Adipocyte (in vitro differentiated cells): ENCODE measurements around the gene PTGFRN.
A peak's percentile ranks its signal among the peaks of the same experiment; 100 is the strongest.

Experiments used
- DNase-seq: peaks from one replicate; pipeline ENCODE4 v3.0.0-alpha.2; 2015; ENCODE audit warnings: low read depth
- H3K27me3 ChIP-seq: replicated peaks from 2 replicates; pipeline ENCODE4 v1.7.0; 2013; ENCODE audit warnings: mild to moderate bottlenecking, low read length, moderate library complexity; ENCODE audit not compliant: control insufficient read depth, insufficient read depth
- H3K36me3 ChIP-seq: 2 replicates; pipeline ENCODE4 v1.7.0; 2013; ENCODE audit warnings: low read length, mild to moderate bottlenecking, moderate library complexity; ENCODE audit not compliant: control insufficient read depth, insufficient read depth, severe bottlenecking
- H3K4me1 ChIP-seq: 2 replicates; pipeline ENCODE4 v1.7.0; 2013; ENCODE audit warnings: mild to moderate bottlenecking, low read length, moderate library complexity; ENCODE audit not compliant: control insufficient read depth, insufficient read depth
- H3K4me3 ChIP-seq: 2 replicates; pipeline ENCODE4 v1.7.0; 2013; ENCODE audit warnings: mild to moderate bottlenecking, low read length, moderate library complexity
- H3K9ac ChIP-seq: 2 replicates; pipeline ENCODE4 v1.7.0; 2013; ENCODE audit warnings: mild to moderate bottlenecking, low read length, moderate library complexity
- H3K9me3 ChIP-seq: 2 replicates; pipeline ENCODE4 v1.7.0; 2013; ENCODE audit warnings: mild to moderate bottlenecking, low read length, moderate library complexity; ENCODE audit not compliant: control insufficient read depth

Gene PTGFRN

DNA sequence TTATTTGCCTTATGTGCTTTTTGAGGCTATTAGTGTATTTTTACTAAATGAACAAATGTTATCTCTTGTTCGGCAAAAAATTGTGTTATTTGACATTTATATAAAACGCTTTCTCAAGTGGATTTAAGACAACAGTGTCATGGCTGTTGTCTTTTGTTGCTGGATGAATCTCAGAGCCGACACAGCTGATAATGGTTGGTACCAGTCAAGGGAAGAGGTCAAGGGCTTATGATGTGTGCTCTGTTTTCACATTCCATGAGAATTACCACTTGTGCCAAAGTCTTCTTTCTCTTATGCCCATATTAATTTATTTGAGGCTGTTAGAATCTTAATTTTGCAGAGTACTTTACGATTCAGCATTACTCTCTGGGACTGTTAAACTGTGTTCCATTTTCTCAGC is 74.0 kb downstream of the PTGFRN start:
- H3K36me3 ChIP-seq, result no peaks in the 10 kb centered on the region
- peaks cover 17% of the 10 kb centered on the region for H3K4me1 ChIP-seq
- H3K9me3 ChIP-seq, result no peaks in the 10 kb centered on the region
- no peak overlapping the region for H3K9ac ChIP-seq
- no peak overlapping the region for H3K4me3 ChIP-seq
- no peaks in the 10 kb centered on the region for H3K27me3 ChIP-seq
- DNase-seq, result no peak

DNA sequence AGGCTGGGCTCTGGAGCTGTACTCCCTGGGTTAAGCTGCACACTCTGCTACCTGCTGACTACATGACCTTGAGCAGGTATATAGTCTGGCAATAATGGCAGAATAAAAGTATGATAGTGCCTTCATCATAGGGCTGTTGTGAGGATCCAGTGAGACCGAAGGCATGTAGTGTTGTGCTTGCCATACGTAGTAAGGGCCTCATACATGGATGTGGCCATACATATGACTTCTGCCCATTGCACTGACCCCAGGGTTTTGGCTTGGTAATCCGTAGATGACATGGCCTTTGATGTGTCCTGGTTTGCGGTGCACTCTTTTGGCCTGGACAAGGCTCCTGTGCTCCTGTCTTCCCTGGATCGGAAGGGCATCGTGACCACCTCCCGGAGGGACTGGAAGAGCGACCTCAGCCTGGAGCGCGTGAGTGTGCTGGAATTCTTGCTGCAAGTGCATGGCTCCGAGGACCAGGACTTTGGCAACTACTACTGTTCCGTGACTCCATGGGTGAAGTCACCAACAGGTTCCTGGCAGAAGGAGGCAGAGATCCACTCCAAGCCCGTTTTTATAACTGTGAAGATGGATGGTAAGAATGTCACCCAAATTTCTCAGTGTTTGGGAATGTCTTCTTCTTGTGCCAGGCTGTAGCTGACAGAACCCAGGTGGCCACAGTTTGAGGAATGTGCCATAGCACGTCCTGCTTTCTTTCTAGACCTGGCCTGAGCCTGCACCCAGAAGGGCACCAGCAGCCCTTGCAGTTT is 74.9 kb downstream of the PTGFRN start:
- Histone ChIP-seq H3K36me3 (no peaks in the 10 kb centered on the region), H3K27me3 (no peaks in the 10 kb centered on the region), H3K4me1 (peaks cover 26% of the 10 kb centered on the region), H3K9ac (no peak overlapping the region), H3K4me3 (no peak overlapping the region), H3K9me3 (no peaks in the 10 kb centered on the region)
- DNase-seq, result no peak

- Histone ChIP-seq H3K4me3 (no peak overlapping the region), H3K36me3 (no peaks in the 10 kb centered on the region), H3K4me1 (peaks cover 44% of the 10 kb centered on the region), H3K9ac (no peak overlapping the region), H3K27me3 (no peaks in the 10 kb centered on the region), H3K9me3 (no peaks in the 10 kb centered on the region)
- no peak for DNase-seq
These were observed 76.9 kb downstream of the PTGFRN start for GRCh38 chr1:116986421-116987255.

GRCh38 chr1:116987256-116987555 is 77.5 kb downstream of the PTGFRN start:
- DNase-seq, result no peak
- Histone ChIP-seq H3K36me3 (no peaks in the 10 kb centered on the region), H3K27me3 (no peaks in the 10 kb centered on the region), H3K9me3 (no peaks in the 10 kb centered on the region), H3K9ac (no peak overlapping the region), H3K4me1 (peaks cover 44% of the 10 kb centered on the region), H3K4me3 (no peak overlapping the region)

- no peak overlapping the region for H3K9ac ChIP-seq
- H3K4me3 ChIP-seq, result no peak overlapping the region
- DNase-seq, result no peak
- peaks cover 41% of the 10 kb centered on the region for H3K4me1 ChIP-seq
- H3K27me3 ChIP-seq, result no peaks in the 10 kb centered on the region
- H3K36me3 ChIP-seq, result no peaks in the 10 kb centered on the region
- H3K9me3 ChIP-seq, result no peaks in the 10 kb centered on the region
These were observed 78.5 kb downstream of the PTGFRN start for GRCh38 chr1:116988248-116988647.

- no peaks in the 10 kb centered on the region for H3K9me3 ChIP-seq
- DNase-seq, result no peak
- H3K9ac ChIP-seq, result no peak overlapping the region
- no peak overlapping the region for H3K4me3 ChIP-seq
- H3K36me3 ChIP-seq, result no peaks in the 10 kb centered on the region
- peaks cover 36% of the 10 kb centered on the region for H3K4me1 ChIP-seq
- H3K27me3 ChIP-seq, result no peaks in the 10 kb centered on the region
These were observed 79.2 kb downstream of the PTGFRN start for GRCh38 chr1:116988908-116989307.

DNA sequence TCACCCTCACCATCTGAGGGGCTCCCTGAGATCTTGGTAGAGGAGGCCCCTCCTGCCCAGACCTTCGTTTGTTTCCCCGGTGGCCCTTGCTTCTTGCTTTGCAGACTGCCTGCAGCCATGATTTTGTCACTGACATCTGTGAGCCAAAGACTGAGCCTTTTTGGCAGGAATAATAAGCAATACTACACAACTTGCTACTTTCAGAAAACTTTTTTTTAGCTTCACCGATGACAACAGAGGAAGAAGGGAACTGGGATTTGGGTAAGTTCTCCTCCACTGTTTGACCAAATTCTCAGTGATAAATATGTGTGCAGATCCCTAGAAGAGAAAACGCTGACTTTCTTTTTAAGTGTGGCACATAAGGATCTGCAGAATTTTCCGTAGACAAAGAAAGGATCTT is 80.1 kb downstream of the PTGFRN start:
- Histone ChIP-seq H3K9ac (peak overlapping the region; percentile 32), H3K4me1 (peaks cover 35% of the 10 kb centered on the region), H3K4me3 (no peak overlapping the region), H3K9me3 (no peaks in the 10 kb centered on the region), H3K36me3 (no peaks in the 10 kb centered on the region), H3K27me3 (no peaks in the 10 kb centered on the region)
- no peak for DNase-seq

DNA sequence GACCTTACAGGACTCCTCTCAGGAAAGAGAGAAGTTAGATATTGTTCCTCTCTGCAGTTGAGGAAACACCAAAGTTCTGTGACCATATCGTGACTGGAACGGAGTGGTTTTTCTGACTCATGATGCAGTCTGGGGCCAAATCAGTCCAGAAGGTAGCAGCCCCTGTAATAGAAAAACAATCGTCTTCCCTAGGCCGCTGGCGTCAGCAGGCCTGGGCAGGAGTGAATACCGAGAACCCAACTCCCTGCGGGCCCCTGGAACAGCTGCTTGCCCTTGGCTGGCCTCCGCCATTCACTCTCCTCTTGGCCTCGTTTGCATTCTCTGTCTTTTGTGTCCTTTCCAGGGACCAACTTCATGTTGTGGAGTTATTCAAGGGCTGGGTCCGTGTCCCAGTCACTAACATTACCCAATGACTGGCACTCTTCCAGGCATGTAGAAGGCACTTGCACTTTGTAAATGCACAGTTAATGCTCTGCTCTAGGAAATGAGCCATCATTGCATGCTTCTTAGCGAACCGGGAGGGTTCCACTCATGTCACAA is 81.0 kb downstream of the PTGFRN start:
- Histone ChIP-seq H3K4me3 (peak overlapping the region; percentile 43), H3K9ac (peak overlapping the region; percentile 32), H3K4me1 (peaks cover 35% of the 10 kb centered on the region), H3K27me3 (no peaks in the 10 kb centered on the region), H3K9me3 (no peaks in the 10 kb centered on the region), H3K36me3 (no peaks in the 10 kb centered on the region)
- DNase-seq, result peak; percentile 25

- H3K4me3 ChIP-seq, result no peak overlapping the region
- H3K9ac ChIP-seq, result no peak overlapping the region
- no peak for DNase-seq
- H3K9me3 ChIP-seq, result no peaks in the 10 kb centered on the region
- no peaks in the 10 kb centered on the region for H3K27me3 ChIP-seq
- no peaks in the 10 kb centered on the region for H3K36me3 ChIP-seq
- H3K4me1 ChIP-seq, result peaks cover 35% of the 10 kb centered on the region
These were observed 81.6 kb downstream of the PTGFRN start for GRCh38 chr1:116991171-116991845.

GRCh38 chr1:116991918-116992317 is 82.2 kb downstream of the PTGFRN start:
- Histone ChIP-seq H3K27me3 (no peaks in the 10 kb centered on the region), H3K36me3 (no peaks in the 10 kb centered on the region), H3K9me3 (no peaks in the 10 kb centered on the region), H3K4me1 (peaks cover 37% of the 10 kb centered on the region), H3K4me3 (no peak overlapping the region), H3K9ac (no peak overlapping the region)
- DNase-seq, result no peak

- Histone ChIP-seq H3K4me1 (peaks cover 43% of the 10 kb centered on the region), H3K36me3 (no peaks in the 10 kb centered on the region), H3K27me3 (no peaks in the 10 kb centered on the region), H3K4me3 (no peak overlapping the region), H3K9ac (no peak overlapping the region), H3K9me3 (no peaks in the 10 kb centered on the region)
- no peak for DNase-seq
These were observed 83.6 kb downstream of the PTGFRN start for GRCh38 chr1:116993286-116993685.
